PC-3 (cell line): ENCODE measurements around the gene GPX4. TPM values are rescaled to one million over a fixed set of nuclear protein-coding genes. Genes with fewer than 3 reads are reported as not detected.
A peak's percentile ranks its signal among the peaks of the same experiment; 100 is the strongest.

Experiments
- ATAC-seq: fragments of 200-7000 bp; cut with Tn5 transposase; 2 replicates; pipeline ENCODE4 v1.9.1; 2020; ENCODE audit warnings: mild to moderate bottlenecking, moderate library complexity
- BruUV-seq: library from RNA; stranded (reverse); fragments of 400-500 nt; replicated peaks from 2 replicates; lab custom pipeline; 2021; lab: Mats Ljungman, UMichigan
- CTCF ChIA-PET: fragments of 300-600 bp; sonication (Branson Sonifier 250); formaldehyde crosslinking; loops from one replicate; lab custom pipeline; 2022; ENCODE audit warnings: antibody characterized with exemption; lab: Charles Lee
- POLR2A ChIA-PET: fragments of 300-600 bp; sonication (Branson Sonifier 250); formaldehyde crosslinking; loops from one replicate; lab custom pipeline; 2022; ENCODE audit warnings: antibody characterized with exemption; ENCODE audit not compliant: unreplicated experiment; lab: Charles Lee
- DNase-seq: peaks from one replicate; pipeline ENCODE4 v3.0.0-alpha.2; 2015
- H2AFZ ChIP-seq: fragments of 300-600 bp; sonication (generic); 2 replicates; pipeline ENCODE4 v1.6.0; 2016; ENCODE audit warnings: antibody characterized with exemption, low read length
- H3F3A ChIP-seq: fragments of 300-600 bp; sonication (generic); one replicate; pipeline ENCODE4 v1.6.0; 2017; ENCODE audit warnings: antibody characterized with exemption, low read length, control low read depth, mild to moderate bottlenecking; ENCODE audit not compliant: unreplicated experiment
- H3K27ac ChIP-seq: fragments of 300-600 bp; sonication (generic); 2 replicates; pipeline ENCODE4 v1.5.1; 2016; ENCODE audit warnings: mild to moderate bottlenecking, low read length
- H3K27me3 ChIP-seq: fragments of 300-600 bp; sonication (generic); 2 replicates; pipeline ENCODE4 v1.6.1; 2016; ENCODE audit warnings: low read length, mixed read lengths
- H3K36me3 ChIP-seq: fragments of 300-600 bp; sonication (generic); 2 replicates; pipeline ENCODE4 v1.6.1; 2016; ENCODE audit warnings: low read depth, mixed run types, low read length, mixed read lengths
- H3K4me1 ChIP-seq: fragments of 300-600 bp; sonication (generic); 2 replicates; pipeline ENCODE4 v1.5.1; 2016; ENCODE audit warnings: low read length; ENCODE audit not compliant: insufficient read depth
- H3K4me2 ChIP-seq: fragments of 300-600 bp; sonication (generic); 2 replicates; pipeline ENCODE4 v1.6.0; 2016; ENCODE audit warnings: low read length
- H3K4me3 ChIP-seq: fragments of 300-600 bp; sonication (generic); 2 replicates; pipeline ENCODE4 v1.5.1; 2016; ENCODE audit warnings: mild to moderate bottlenecking, low read length, mixed read lengths
- H3K79me2 ChIP-seq: fragments of 300-600 bp; sonication (generic); 2 replicates; pipeline ENCODE4 v1.6.1; 2017; ENCODE audit warnings: low read length, mixed read lengths
- H3K9ac ChIP-seq: fragments of 300-600 bp; sonication (generic); 2 replicates; pipeline ENCODE4 v1.6.0; 2016; ENCODE audit warnings: mild to moderate bottlenecking, low read length
- H3K9me2 ChIP-seq: fragments of 300-600 bp; sonication (generic); replicated peaks from 2 replicates; pipeline ENCODE4 v1.6.1; 2016; ENCODE audit warnings: mixed run types, low read length, mixed read lengths
- H3K9me3 ChIP-seq: fragments of 300-600 bp; sonication (generic); 2 replicates; pipeline ENCODE4 v1.6.1; 2016; ENCODE audit warnings: low read length, mixed read lengths
- H4K20me1 ChIP-seq: fragments of 300-600 bp; sonication (generic); 2 replicates; pipeline ENCODE4 v1.6.1; 2016; ENCODE audit warnings: low read length, mixed read lengths
- EZH2 ChIP-seq: fragments of 300-600 bp; sonication (generic); IDR thresholded peaks from one replicate; pipeline ENCODE4 v1.6.1; 2017; ENCODE audit warnings: antibody characterized with exemption, mild to moderate bottlenecking, low read length; ENCODE audit not compliant: unreplicated experiment
- EZH2phosphoT487 ChIP-seq: fragments of 300-600 bp; sonication (generic); IDR thresholded peaks from 2 replicates; pipeline ENCODE4 v1.6.1; 2018; ENCODE audit warnings: mild to moderate bottlenecking, antibody characterized with exemption, low read length, borderline replicate concordance
- intact Hi-C: fragments of 100-400 bp; cut with micrococcal nuclease; formaldehyde crosslinking; loops from 2 replicates; pipeline ENCODE4 v1.9.0; 2023
- total RNA-seq: library from RNA; depleted of rRNA; stranded (reverse); fragments of >200 nt; gene quantifications from 2 replicates; pipeline ENCODE4 v1.2.3, GENCODE V29; 2014
- TF ChIP-seq, protein P1 (sequence below): fragments of 300-600 bp; sonication (generic); conservative IDR thresholded peaks from 2 replicates; pipeline ENCODE4 v1.5.1; 2017; ENCODE audit warnings: antibody characterized with exemption, low read depth, mild to moderate bottlenecking, low read length

The GPX4 gene
- total RNA-seq, 1 experiment from 2014 or later: 644 TPM

DNA sequence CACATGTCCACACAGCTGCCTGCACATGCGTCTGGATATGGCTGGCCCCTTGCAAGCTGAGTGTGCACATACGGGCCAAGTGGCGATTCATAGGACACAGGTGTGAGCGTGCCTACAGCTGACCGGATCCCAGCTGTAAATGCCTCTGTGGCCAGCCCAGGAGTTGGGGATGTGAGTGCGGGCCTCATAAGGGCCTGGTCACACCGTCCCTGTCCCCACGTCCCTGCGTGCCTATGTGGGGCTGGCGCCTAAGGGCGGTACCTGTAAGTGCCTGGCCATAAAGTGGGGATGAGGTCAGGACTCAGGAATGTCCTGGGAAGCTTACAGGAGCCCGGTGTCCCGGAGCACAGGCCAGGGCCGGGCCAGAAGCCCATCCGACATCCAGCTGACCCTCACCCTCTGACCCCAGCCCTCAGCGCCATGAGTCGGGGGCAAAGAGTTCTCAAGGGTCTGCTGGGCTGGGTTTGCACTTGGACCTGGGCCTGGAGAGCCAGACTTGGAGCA lies 38.1 kb upstream of the GPX4 start:
- Histone ChIP-seq H2AFZ (no peak overlapping the region), H3K27me3 (no peaks in the 10 kb centered on the region), H3K36me3 (no peaks in the 10 kb centered on the region), H3K9ac (no peak overlapping the region), H3K27ac (peak overlapping the region; percentile 53), H4K20me1 (no peaks in the 10 kb centered on the region), H3K9me3 (no peaks in the 10 kb centered on the region), H3K4me2 (peak overlapping the region; percentile 87), H3K79me2 (0 out of 2 replicates have a peak, but pooled peaks cover 4% of the 10 kb centered on the region), H3K9me2 (no peaks in the 10 kb centered on the region), H3K4me1 (peaks cover 18% of the 10 kb centered on the region), H3F3A (no peaks in the 10 kb centered on the region), H3K4me3 (peak overlapping the region; percentile 73; the same call in 1 of the 2 replicates)
- intact Hi-C loops: loop anchor here (5.0 kb wide), 1 partner anchor 37 kb away; the partner anchor contains the start of gene GPX4
- no peak for TF ChIP-seq EZH2
- TF ChIP-seq EZH2phosphoT487: no peak
- TF ChIP-seq, protein P1, sequence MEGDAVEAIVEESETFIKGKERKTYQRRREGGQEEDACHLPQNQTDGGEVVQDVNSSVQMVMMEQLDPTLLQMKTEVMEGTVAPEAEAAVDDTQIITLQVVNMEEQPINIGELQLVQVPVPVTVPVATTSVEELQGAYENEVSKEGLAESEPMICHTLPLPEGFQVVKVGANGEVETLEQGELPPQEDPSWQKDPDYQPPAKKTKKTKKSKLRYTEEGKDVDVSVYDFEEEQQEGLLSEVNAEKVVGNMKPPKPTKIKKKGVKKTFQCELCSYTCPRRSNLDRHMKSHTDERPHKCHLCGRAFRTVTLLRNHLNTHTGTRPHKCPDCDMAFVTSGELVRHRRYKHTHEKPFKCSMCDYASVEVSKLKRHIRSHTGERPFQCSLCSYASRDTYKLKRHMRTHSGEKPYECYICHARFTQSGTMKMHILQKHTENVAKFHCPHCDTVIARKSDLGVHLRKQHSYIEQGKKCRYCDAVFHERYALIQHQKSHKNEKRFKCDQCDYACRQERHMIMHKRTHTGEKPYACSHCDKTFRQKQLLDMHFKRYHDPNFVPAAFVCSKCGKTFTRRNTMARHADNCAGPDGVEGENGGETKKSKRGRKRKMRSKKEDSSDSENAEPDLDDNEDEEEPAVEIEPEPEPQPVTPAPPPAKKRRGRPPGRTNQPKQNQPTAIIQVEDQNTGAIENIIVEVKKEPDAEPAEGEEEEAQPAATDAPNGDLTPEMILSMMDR: no peak
- POLR2A ChIA-PET: interaction anchor here (0.6 kb wide), 2 partner anchors 10 to 82 kb away, joined by 3 to 5 read pairs; partner anchors contain the start of gene WDR18
- ATAC-seq (peak; percentile 68), DNase-seq (peak; percentile 72)
- BruUV-seq: no TSS peak
- CTCF ChIA-PET: no interaction called here

DNA sequence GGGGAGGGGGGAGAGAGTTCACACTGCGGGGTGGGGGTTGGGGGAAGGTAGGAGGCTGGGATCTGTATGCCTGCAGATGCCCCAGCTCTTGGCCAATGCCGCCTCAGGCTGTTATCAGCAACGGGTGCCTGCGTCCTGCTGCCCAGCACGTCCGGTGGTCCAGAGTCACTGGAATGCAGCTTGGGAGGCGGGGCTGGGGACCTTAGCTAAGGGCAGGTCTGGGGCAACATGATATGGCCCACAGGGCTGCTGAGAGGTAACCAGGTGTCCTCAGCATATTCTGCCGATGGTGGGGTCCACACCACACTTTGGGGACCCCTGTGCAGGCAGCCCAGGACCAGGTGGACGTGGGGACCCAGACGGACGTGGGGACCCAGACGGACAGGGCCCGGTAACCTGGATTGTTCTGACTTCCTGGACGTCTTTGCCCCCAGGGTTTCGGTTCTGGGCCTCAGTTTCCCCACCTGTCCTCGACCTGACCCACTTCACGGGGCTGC lies 37.5 kb upstream of the GPX4 start:
- ATAC-seq: peak; percentile 11
- Histone ChIP-seq H3K79me2 (0 out of 2 replicates have a peak, but pooled peaks cover 4% of the 10 kb centered on the region), H3K4me1 (peaks cover 18% of the 10 kb centered on the region), H2AFZ (no peak overlapping the region), H3F3A (no peaks in the 10 kb centered on the region), H3K36me3 (no peaks in the 10 kb centered on the region), H3K27ac (no peak overlapping the region), H3K9me3 (no peaks in the 10 kb centered on the region), H3K9ac (no peak overlapping the region; the same call in 1 of the 2 replicates), H3K4me2 (peak overlapping the region; percentile 87), H3K9me2 (no peaks in the 10 kb centered on the region), H4K20me1 (no peaks in the 10 kb centered on the region), H3K27me3 (no peaks in the 10 kb centered on the region), H3K4me3 (peak overlapping the region; percentile 73)
- ChIA-PET CTCF (no interaction called here), POLR2A (no interaction called here)
- intact Hi-C loops: loop anchor here (5.0 kb wide), 1 partner anchor 36 kb away; the partner anchor contains the start of gene GPX4
- peak; percentile 57 for DNase-seq
- BruUV-seq: no TSS peak
- TF ChIP-seq EZH2 (no peak), EZH2phosphoT487 (no peak)
- TF ChIP-seq, protein P1: no peak
